Astrocyte of the spinal cord (primary cell): ENCODE measurements around the gene ADAP1.

Experiments used
- DNase-seq: peaks from one replicate; pipeline ENCODE4 v3.0.0; 2011; ENCODE audit warnings: low read depth, low spot score
- H3K4me3 ChIP-seq: 2 replicates; pipeline ENCODE4 v1.5.1; 2011; ENCODE audit warnings: low read depth, mild to moderate bottlenecking, low read length, moderate library complexity
- in situ Hi-C: cut with HindIII; loops from 2 replicates; pipeline ENCODE4 v1.10.0; 2017; ENCODE audit warnings: low sequenced_read_pairs
- TF ChIP-seq, protein P1 (sequence below): IDR thresholded peaks from 2 replicates; pipeline ENCODE4 v1.5.1; 2012; ENCODE audit warnings: low read depth, mild to moderate bottlenecking, low read length, inconsistent platforms

ADAP1 gene

DNA sequence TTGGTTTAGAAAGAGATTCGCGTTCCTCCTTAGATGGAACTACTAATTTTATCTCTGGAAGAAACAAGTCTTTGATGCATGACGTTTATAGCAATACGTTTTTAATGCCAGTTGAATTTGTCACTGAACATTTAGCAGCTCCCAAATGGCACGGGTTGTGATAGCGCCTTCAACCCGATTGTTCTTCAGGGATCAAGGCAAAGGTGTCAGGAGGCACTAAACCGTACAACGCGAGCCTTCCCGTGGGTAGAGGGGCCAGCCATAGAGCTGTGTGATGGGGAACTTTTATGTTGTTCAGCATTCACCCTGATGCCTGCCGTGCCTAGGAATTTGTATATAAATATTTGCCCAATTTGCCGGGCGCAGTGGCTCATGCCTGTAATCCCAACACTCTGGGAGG lies 74.8 kb downstream of the ADAP1 start:
- no peak overlapping the region for H3K4me3 ChIP-seq
- in situ Hi-C loops, result no loop called here
- TF ChIP-seq, protein P1, sequence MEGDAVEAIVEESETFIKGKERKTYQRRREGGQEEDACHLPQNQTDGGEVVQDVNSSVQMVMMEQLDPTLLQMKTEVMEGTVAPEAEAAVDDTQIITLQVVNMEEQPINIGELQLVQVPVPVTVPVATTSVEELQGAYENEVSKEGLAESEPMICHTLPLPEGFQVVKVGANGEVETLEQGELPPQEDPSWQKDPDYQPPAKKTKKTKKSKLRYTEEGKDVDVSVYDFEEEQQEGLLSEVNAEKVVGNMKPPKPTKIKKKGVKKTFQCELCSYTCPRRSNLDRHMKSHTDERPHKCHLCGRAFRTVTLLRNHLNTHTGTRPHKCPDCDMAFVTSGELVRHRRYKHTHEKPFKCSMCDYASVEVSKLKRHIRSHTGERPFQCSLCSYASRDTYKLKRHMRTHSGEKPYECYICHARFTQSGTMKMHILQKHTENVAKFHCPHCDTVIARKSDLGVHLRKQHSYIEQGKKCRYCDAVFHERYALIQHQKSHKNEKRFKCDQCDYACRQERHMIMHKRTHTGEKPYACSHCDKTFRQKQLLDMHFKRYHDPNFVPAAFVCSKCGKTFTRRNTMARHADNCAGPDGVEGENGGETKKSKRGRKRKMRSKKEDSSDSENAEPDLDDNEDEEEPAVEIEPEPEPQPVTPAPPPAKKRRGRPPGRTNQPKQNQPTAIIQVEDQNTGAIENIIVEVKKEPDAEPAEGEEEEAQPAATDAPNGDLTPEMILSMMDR, result no peak
- no peak for DNase-seq

DNA sequence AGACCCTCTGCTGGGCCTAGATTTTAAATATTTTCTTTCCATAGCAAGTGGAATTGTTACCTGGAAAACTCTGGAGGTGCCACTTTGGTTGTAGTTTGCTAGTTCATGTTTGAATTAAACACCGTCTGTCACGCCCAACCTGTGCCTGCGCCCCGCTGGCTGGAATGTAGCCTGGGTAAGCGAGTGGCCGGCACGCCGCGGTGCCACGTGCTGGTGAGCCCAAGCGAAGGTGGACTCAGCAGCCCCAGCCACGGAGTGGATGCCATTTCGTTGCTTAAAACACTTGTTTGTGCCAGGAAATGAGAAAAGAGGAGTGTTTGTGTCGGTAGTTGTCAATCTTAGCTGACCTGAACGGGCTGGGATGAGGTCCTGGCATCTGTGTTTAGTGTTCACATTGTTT lies 75.4 kb downstream of the ADAP1 start:
- TF ChIP-seq, protein P1, result no peak
- DNase-seq, result no peak
- no peak overlapping the region for H3K4me3 ChIP-seq
- in situ Hi-C loops, result no loop called here

DNA sequence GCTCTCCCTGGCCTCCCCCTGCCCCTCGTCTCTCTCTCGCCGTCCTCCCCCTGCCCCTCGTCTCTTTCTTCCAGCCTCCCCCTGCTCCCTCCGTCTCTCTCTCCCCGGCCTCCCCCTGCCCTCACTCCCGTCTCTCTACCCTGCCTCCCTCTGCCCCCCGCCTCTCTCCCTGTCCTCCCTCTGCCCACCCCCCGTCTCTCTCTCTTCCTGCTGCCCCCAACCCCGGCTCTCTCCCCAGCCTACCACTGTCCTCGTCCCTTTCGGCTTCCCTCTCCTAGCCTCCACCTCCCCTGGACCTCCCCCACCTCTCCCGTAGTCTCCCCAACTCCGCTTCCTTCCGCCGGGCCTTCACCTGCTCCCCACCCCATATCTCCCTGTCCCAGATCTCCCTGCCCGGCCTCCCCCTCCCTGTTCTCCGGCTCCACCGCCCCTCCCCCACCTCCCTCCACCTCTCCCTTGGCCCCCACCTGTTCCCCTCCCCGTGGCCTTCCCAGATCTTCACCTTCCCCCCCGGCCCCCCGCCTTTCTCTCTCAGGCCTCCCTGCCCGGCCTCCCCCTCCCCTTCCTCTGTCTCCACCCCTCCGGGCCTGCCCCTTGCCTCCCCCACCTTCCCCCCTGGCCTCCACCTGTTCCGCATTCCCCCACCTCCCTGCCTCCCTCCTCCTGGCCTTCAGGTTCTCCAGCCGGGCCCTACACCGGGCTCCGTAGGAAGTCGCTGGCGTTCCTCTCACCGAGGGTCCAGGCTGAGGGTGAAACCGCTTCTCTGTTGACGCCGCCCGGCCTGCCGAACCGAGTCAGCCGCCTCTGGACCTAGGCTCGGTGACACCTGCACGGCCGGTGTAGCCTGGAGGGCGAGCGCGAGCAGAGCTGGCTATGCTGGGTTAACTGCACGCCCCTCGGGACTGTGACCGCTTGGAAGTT lies 76.9 kb downstream of the ADAP1 start:
- DNase-seq, result no peak
- peak overlapping the region; percentile 90 for H3K4me3 ChIP-seq
- in situ Hi-C loops, result no loop called here
- TF ChIP-seq, protein P1, result no peak

DNA sequence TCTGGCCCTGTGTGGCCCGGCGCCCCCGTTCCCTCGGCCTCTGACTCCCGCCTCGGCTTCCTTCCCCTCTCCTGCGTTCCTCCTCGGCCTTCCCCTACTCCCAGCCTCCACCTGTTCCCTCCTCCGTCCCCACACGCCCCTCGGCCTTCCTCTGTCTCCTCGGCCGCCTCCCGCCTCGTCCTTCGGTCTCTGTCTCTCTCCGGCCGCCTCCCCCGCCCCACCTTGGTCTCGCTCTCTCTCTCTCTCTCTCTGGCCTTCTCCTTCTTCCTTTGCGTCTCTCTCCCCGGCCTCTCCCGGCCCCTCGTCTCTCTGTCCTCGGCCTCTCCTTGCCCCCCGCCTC lies 77.5 kb downstream of the ADAP1 start:
- H3K4me3 ChIP-seq, result peak overlapping the region; percentile 90
- in situ Hi-C loops, result no loop called here
- TF ChIP-seq, protein P1, result no peak
- no peak for DNase-seq

DNA sequence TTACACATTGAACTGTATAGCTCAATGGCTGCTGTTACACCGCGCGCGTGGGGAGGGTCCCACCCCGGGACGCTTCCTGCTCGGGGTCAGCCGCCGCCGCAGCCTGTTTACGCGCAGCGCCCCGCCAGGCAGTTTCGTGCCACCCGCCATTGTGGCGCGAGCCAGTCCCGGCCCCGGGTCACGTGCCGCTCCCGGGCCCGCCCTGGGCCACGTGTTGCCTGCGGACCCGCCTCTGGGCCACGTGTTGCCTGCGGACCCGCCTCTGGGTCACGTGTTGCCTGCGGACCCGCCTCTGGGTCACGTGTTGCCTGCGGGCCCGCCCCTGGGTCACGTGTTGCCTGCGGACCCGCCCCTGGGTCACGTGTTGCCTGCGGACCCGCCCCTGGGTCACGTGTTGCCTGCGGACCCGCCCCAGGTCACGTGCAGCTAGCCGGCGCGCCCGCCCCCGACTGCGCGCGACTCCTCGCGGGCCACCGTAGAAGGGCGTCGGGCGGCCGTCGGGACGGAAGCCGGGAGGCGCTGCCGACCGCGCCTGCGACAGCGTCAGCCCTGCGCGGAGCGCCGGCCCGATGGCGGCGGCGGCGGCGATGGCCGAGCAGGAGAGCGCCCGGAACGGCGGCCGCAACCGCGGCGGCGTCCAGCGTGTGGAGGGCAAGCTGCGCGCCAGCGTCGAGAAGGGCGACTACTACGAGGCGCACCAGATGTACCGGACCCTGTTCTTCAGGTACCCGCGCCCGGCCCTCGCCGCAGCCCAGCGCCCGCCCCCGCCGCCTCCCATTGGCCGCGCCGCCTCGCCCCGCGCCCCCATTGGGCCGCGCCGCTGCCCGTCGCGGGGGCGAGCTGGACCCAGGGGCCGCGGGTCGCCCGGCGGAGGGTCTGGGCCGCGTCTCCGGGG lies 78.2 kb downstream of the ADAP1 start, which contains the start of gene GET4:
Gene GET4 (plus strand): TSS at position 478 of the 895 bp plus-strand sequence. CDS start 92 bp downstream, at position 570.
- peak; percentile 97 for DNase-seq
- TF ChIP-seq, protein P1, result peak; percentile 12
- in situ Hi-C loops, result no loop called here
- H3K4me3 ChIP-seq, result peak within 1 kb of the TSS; percentile 90

DNA sequence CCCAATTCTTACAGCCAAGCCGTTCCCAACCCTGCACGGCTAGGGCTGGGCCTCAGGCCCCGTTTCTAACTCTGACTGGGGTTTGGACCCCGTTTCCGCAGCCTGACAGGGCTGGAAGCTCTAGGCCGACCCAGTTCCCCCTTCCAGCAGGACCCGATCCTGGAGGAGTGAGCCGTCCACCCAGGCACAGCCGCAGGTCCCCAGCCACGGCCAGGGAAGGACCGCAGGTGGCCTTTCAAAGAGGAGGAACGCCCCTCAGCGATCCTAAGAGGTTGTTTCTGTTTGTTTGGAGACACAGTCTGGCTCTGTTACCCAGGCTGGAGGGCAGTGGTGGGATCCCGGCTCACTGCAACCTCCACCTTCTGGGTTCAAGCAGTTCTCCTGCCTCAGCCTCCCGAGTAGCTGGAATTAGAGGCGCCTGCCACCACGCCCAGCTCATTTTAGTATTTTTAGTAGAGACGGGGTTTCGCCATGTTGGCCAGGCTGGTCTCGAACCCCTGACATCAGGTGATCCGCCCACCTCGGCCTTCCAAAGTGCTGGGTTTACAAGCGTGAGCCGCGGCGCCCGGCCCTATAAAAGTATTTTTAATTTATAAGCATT lies 78.9 kb downstream of the ADAP1 start:
- peak overlapping the region; percentile 21 for H3K4me3 ChIP-seq
- TF ChIP-seq, protein P1, result no peak
- no peak for DNase-seq
- in situ Hi-C loops, result no loop called here
